ENCODE results near the gene NBR1.

NBR1 gene

DNA sequence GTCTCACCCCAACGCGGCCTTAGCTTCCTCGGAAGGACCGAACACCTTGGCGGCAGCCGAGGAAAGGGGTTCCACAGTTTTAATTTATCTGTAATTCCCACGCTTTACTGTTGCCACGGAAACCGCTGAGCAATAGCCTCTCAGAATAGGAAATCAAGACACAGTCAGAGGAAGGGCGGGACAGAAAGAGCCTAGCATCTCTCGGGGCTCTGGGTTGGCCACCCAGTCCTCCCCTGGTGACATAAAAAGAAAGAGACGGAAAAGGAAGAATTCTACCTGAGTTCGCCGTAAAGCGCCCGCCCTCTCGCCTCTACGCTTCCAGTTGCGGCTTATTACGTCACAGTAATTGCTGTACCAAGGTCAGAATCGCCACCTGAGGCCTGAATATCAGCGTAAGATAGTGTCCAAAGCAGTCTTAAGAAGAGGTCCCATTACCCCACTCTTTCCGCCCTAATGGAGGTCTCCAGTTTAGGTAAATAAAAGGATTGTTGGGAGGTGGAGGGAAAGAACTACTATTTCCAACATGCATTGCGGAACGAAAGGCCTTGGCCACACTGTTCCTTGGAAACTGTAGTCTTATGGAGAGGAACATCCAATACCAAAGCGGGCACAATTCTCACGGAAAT, 761 bp upstream of the NBR1 start:
- Histone ChIP-seq H3K4me2 (ENCODE audit: low read length) (peak overlapping the region; percentile 91), H3K36me3 (ENCODE audit: control insufficient read depth in 1 of 2, insufficient read depth in 2 of 2, low read length in 2 of 2) (peaks cover 0 to 5% of the 10 kb centered on the region in 2 experiments), H2BK120ac (ENCODE audit: insufficient read depth, low read length, poor library complexity) (peak overlapping the region; percentile 50), H4K91ac (ENCODE audit: low read depth, low read length) (peak overlapping the region; percentile 11), H3K27me3 (ENCODE audit: insufficient read depth, low read length) (no peaks in the 10 kb centered on the region), H3K79me2 (ENCODE audit: control insufficient read depth, insufficient read depth, low read length, poor library complexity) (peaks cover 5% of the 10 kb centered on the region), H2BK5ac (ENCODE audit: low read depth, low read length, poor library complexity) (peak overlapping the region; percentile 64), H3K4me1 (ENCODE audit: control insufficient read depth in 1 of 2, insufficient read depth in 2 of 2, low read length in 2 of 2) (peaks cover 4 to 5% of the 10 kb centered on the region in 2 experiments), H2BK12ac (ENCODE audit: low read length) (peak overlapping the region; percentile 15), H3K4me3 (ENCODE audit: low read depth, low read length) (peak overlapping the region; percentile 94), H3K18ac (ENCODE audit: low read length) (peak overlapping the region; percentile 25), H2AFZ (ENCODE audit: insufficient read depth, low read length, poor library complexity) (peak overlapping the region; percentile 92), H3K4ac (ENCODE audit: low read depth, low read length) (peak overlapping the region; percentile 57), H4K12ac (ENCODE audit: low read depth, low read length) (peak overlapping the region; percentile 90), H3K9me3 (ENCODE audit: insufficient read depth, low read depth, low read length) (no peaks in the 10 kb centered on the region), H2AK5ac (ENCODE audit: low read length) (no peak overlapping the region), H3K14ac (ENCODE audit: low read length) (peak overlapping the region; percentile 53), H3K27ac (ENCODE audit: low read depth, low read length) (peak overlapping the region; percentile 76), H4K8ac (ENCODE audit: low read depth, low read length) (peak overlapping the region; percentile 95), H3K23ac (ENCODE audit: low read length) (no peak overlapping the region), H3K9ac (ENCODE audit: low read length) (peak overlapping the region; percentile 11), H3K79me1 (ENCODE audit: low read length) (peaks cover 11% of the 10 kb centered on the region)
- DNase-seq, result peak; percentile 96 to 98
- no CpG with 5 or more reads among the region's 27 CpGs for WGBS (ENCODE audit: extremely low coverage, insufficient coverage, insufficient read length)

DNA sequence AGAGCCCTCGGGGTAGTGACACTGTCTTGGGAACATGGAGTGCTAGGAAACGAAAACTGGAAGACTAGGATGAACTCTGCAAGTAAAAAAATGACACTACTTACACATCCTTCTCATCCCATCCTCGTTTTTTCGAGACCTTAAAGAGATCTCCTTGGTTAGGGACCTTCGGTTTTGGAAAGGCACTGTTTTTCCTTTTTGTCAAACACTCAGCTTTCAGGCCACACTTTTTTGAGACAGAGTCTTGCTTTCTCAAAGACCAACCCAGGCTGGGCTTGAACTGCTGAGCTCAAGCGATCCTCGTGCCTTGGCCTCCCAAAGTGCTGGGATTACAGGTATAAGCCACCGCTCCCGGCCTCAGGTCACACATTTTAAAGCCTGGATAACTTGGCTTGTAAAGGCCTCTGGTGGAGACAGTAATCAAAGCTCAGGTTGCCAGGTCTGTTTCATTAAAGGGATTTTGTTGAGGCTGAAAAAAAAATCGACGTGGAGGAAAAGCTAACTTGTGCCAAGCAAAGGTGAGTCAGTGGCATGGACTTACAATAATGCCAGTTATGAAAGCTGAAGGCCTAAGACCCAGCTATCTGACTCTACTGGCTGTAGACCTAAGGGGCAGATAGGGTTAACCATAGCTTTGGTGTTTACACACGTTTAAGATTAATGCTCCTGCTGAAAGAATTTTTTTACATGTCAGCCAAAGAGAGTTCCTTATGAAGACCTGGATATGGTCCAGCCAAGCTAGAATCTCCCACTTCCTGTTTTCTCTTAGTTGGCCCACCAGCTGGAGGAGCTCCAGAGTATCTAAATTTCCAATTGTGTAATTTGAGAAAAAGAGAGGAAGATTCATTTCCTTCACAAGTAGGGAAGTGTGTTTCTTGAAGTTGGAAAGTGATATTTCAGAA, 823 bp downstream of the NBR1 start:
- Histone ChIP-seq H3K27me3 (ENCODE audit: insufficient read depth, low read length) (no peaks in the 10 kb centered on the region), H4K91ac (ENCODE audit: low read depth, low read length) (peak overlapping the region; percentile 32), H3K23ac (ENCODE audit: low read length) (no peak overlapping the region), H4K8ac (ENCODE audit: low read depth, low read length) (peak overlapping the region; percentile 80), H3K9me3 (ENCODE audit: insufficient read depth, low read depth, low read length) (no peaks in the 10 kb centered on the region), H3K14ac (ENCODE audit: low read length) (no peak overlapping the region), H3K4ac (ENCODE audit: low read depth, low read length) (no peak overlapping the region), H3K79me1 (ENCODE audit: low read length) (peaks cover 11% of the 10 kb centered on the region), H4K12ac (ENCODE audit: low read depth, low read length) (peak overlapping the region; percentile 55), H3K36me3 (ENCODE audit: control insufficient read depth in 1 of 2, insufficient read depth in 2 of 2, low read length in 2 of 2) (peaks cover 1 to 5% of the 10 kb centered on the region in 2 experiments), H3K4me3 (ENCODE audit: low read depth, low read length) (peak overlapping the region; percentile 78), H3K4me1 (ENCODE audit: control insufficient read depth in 1 of 2, insufficient read depth in 2 of 2, low read length in 2 of 2) (peaks cover 4 to 5% of the 10 kb centered on the region in 2 experiments), H2AFZ (ENCODE audit: insufficient read depth, low read length, poor library complexity) (peak overlapping the region; percentile 64), H3K18ac (ENCODE audit: low read length) (no peak overlapping the region), H3K79me2 (ENCODE audit: control insufficient read depth, insufficient read depth, low read length, poor library complexity) (peaks cover 5% of the 10 kb centered on the region), H2BK12ac (ENCODE audit: low read length) (no peak overlapping the region), H2AK5ac (ENCODE audit: low read length) (peak overlapping the region; percentile 6), H3K4me2 (ENCODE audit: low read length) (peak overlapping the region; percentile 75), H2BK120ac (ENCODE audit: insufficient read depth, low read length, poor library complexity) (no peak overlapping the region), H3K9ac (ENCODE audit: low read length) (peak overlapping the region; percentile 73), H2BK5ac (ENCODE audit: low read depth, low read length, poor library complexity) (peak overlapping the region; percentile 54), H3K27ac (ENCODE audit: low read depth, low read length) (peak overlapping the region; percentile 33)
- WGBS (ENCODE audit: extremely low coverage, insufficient coverage, insufficient read length), result no CpG with 5 or more reads among the region's 12 CpGs
- DNase-seq, result peak; percentile 61 to 84

DNA sequence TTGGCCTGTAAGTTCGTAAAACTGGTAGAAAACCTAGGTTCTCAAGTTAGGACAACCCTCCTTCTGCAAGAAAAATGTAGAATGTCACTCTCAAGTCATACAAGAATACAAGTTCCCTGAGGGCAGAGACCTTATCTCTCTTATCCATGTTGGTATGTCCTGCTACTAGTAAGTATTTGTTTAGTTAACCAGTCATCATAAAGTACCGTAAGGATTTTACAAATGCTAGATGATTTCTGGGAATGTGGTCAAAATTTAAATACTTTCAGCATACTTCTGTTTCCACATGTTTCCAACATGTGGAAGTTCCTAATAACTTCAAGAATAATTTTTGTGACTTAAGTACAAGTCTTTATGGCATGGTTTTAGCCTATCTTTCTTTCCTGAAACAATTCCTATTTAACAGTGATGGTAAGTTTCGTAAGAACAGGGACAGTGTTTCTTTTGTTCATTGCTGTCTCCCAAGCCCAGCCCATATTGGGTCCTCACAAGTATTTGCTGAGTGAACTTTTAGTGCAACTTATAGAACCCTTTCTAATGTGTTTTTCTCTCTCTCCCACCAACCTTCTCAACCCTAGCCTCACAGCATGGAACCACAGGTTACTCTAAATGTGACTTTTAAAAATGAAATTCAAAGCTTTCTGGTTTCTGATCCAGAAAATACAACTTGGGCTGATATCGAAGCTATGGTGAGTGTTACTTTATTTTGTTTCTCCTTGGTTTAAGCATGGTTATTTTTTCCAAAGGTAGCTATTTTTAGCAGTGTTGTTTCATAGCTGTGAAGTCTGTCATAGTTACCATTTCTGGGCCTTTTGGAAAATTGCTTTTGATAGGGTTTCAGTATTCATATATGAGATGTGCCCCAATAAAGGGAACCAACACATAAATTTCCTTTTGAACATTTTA, 4.5 kb downstream of the NBR1 start:
- Histone ChIP-seq H3K9me3 (ENCODE audit: insufficient read depth, low read depth, low read length) (no peaks in the 10 kb centered on the region), H3K4me3 (ENCODE audit: low read depth, low read length) (no peak overlapping the region), H4K8ac (ENCODE audit: low read depth, low read length) (no peak overlapping the region), H3K23ac (ENCODE audit: low read length) (no peak overlapping the region), H3K4ac (ENCODE audit: low read depth, low read length) (no peak overlapping the region), H2BK12ac (ENCODE audit: low read length) (no peak overlapping the region), H4K91ac (ENCODE audit: low read depth, low read length) (no peak overlapping the region), H3K14ac (ENCODE audit: low read length) (no peak overlapping the region), H3K4me1 (ENCODE audit: control insufficient read depth in 1 of 2, insufficient read depth in 2 of 2, low read length in 2 of 2) (peaks cover 0 to 5% of the 10 kb centered on the region in 2 experiments), H3K27me3 (ENCODE audit: insufficient read depth, low read length) (no peaks in the 10 kb centered on the region), H4K12ac (ENCODE audit: low read depth, low read length) (no peak overlapping the region), H2BK5ac (ENCODE audit: low read depth, low read length, poor library complexity) (no peak overlapping the region), H3K36me3 (ENCODE audit: control insufficient read depth in 1 of 2, insufficient read depth in 2 of 2, low read length in 2 of 2) (peaks cover 6 to 7% of the 10 kb centered on the region in 2 experiments), H2AFZ (ENCODE audit: insufficient read depth, low read length, poor library complexity) (no peak overlapping the region), H3K79me1 (ENCODE audit: low read length) (peaks cover 7% of the 10 kb centered on the region), H2BK120ac (ENCODE audit: insufficient read depth, low read length, poor library complexity) (no peak overlapping the region), H3K9ac (ENCODE audit: low read length) (no peak overlapping the region), H2AK5ac (ENCODE audit: low read length) (no peak overlapping the region), H3K27ac (ENCODE audit: low read depth, low read length) (no peak overlapping the region), H3K18ac (ENCODE audit: low read length) (no peak overlapping the region), H3K4me2 (ENCODE audit: low read length) (no peak overlapping the region), H3K79me2 (ENCODE audit: control insufficient read depth, insufficient read depth, low read length, poor library complexity) (peaks cover 3% of the 10 kb centered on the region)
- no CpG with 5 or more reads among the region's 4 CpGs for WGBS (ENCODE audit: extremely low coverage, insufficient coverage, insufficient read length)
- peak; percentile 89 to 100 for DNase-seq

DNA sequence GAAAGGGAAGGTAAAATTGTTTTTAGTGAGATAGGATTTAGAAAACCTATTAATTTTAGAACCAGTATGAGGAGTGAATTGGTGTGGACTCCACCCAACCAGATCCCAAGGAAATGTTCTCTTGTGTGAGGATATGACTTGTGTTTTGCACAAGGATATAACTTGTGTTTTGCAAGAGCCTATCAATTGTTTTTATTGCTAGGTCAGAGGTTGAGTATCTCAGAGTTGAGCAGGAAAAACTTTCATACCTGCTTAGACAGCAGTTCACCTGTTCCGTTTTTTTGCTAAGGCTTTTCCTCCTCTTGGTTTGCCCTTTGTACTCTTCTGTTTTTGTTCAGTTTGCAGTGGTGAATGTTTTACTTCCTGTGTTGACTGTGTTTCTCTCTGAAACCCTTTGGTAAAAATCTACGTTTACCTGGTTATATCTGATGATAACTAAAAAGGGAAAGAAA, 5.1 kb downstream of the NBR1 start:
- Histone ChIP-seq H3K14ac (ENCODE audit: low read length) (no peak overlapping the region), H3K79me1 (ENCODE audit: low read length) (peaks cover 3% of the 10 kb centered on the region), H2BK5ac (ENCODE audit: low read depth, low read length, poor library complexity) (no peak overlapping the region), H4K91ac (ENCODE audit: low read depth, low read length) (no peak overlapping the region), H3K4me1 (ENCODE audit: control insufficient read depth in 1 of 2, insufficient read depth in 2 of 2, low read length in 2 of 2) (peaks cover 0 to 5% of the 10 kb centered on the region in 2 experiments), H3K4me2 (ENCODE audit: low read length) (no peak overlapping the region), H3K9ac (ENCODE audit: low read length) (no peak overlapping the region), H4K8ac (ENCODE audit: low read depth, low read length) (no peak overlapping the region), H3K79me2 (ENCODE audit: control insufficient read depth, insufficient read depth, low read length, poor library complexity) (no peaks in the 10 kb centered on the region), H3K9me3 (ENCODE audit: insufficient read depth, low read depth, low read length) (no peaks in the 10 kb centered on the region), H2BK12ac (ENCODE audit: low read length) (no peak overlapping the region), H3K23ac (ENCODE audit: low read length) (no peak overlapping the region), H2AFZ (ENCODE audit: insufficient read depth, low read length, poor library complexity) (no peak overlapping the region), H3K36me3 (ENCODE audit: control insufficient read depth in 1 of 2, insufficient read depth in 2 of 2, low read length in 2 of 2) (peaks cover 7 to 9% of the 10 kb centered on the region in 2 experiments), H3K27me3 (ENCODE audit: insufficient read depth, low read length) (no peaks in the 10 kb centered on the region), H2BK120ac (ENCODE audit: insufficient read depth, low read length, poor library complexity) (no peak overlapping the region), H2AK5ac (ENCODE audit: low read length) (no peak overlapping the region), H3K4me3 (ENCODE audit: low read depth, low read length) (no peak overlapping the region), H3K18ac (ENCODE audit: low read length) (no peak overlapping the region), H3K27ac (ENCODE audit: low read depth, low read length) (no peak overlapping the region), H3K4ac (ENCODE audit: low read depth, low read length) (no peak overlapping the region), H4K12ac (ENCODE audit: low read depth, low read length) (no peak overlapping the region)
- DNase-seq, result no peak
- WGBS (ENCODE audit: extremely low coverage, insufficient coverage, insufficient read length), result no CpG with 5 or more reads among the region's 2 CpGs

Measured in trophoblast cell (in vitro differentiated cells and primary cell).